Measurements from ENCODE around the gene ZFAND5.

The ZFAND5 gene

DNA sequence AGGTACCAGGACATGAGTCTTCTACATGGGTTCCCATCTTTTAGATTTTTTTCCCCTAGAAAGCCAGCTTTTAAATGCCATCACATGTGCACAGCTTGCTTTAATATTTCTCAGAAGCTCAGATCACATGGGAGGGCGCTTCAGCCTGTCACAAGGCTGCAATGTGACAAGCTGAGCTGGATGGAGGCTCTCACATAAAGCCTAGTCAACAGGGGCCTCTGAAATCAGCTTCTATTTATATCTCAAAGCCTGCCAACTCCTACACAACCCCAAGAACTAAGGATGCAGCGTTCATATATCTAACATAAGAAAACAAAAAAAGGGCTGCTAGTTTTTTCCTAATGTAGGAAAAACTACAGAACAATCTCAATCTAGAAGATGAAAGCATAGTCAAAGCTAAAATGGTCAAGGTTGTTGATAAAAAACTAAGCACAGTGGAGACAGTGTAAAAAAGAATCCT, 2.3 kb downstream of the ZFAND5 start:
- FAIRE-seq: no peak

DNA sequence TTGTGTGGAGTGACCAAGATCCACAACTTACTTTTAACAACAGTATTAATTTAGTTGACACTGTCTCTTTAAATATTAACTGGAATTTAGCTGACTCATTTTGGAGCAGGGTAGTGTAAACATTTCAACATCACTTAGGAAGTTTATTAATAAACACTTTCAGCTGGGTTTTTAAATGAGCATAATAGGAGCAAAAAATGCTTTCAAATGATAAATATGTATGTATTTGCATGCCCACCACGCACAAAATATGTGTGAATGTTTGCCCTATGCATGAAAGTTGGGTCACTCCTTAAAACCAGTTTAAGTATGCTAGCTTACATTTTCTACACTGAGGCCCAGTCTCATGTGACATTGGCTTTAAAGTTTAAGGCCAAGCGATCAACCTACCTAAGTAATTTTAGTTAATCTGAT, 2.9 kb downstream of the ZFAND5 start:
- FAIRE-seq: no peak

DNA sequence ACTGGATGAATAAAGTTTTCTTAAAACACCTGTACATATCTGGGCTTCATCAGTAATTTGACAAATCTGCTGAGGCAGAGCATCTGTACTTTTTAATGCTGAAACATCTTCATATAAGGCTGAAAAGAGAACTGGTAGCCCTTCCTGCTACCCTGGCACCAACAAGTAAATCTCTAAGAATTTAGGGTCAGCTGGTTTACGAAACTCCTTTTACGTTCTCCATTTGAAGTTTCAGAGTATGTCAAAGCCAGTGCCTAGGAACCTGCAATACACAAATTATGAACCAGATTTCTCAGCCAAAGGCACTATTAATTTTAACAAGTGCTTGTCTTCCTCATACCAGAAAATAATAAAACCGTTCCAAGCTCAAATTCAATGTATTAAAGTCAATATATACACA, 3.8 kb downstream of the ZFAND5 start:
- no peak for FAIRE-seq

- no peak for FAIRE-seq
Observed at GRCh38 chr9:72360324-72360723, 4.7 kb downstream of the ZFAND5 start.

GRCh38 chr9:72356041-72356582, 8.9 kb downstream of the ZFAND5 start:
- FAIRE-seq: no peak

DNA sequence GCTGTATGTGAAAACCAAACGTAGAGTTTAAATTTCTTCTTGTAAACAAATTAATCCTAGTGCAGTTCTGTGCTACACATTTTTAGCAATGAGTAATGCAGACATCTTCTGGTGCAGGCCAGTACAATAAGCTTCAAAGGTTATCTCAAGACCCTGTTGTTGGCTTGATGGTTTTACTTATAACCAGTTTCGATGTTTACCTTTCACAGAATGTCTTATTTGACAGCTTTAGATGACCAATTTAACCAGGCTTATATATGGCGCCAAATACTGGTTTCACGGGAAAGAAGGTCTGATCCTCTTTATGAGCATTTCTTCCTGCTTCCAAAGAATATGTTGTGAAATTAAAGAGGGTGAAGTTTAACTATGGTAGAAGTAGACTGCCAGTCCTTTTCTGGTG, 9.9 kb downstream of the ZFAND5 start:
- FAIRE-seq: no peak

GRCh38 chr9:72354704-72355103, 10.3 kb downstream of the ZFAND5 start:
- FAIRE-seq: no peak

DNA sequence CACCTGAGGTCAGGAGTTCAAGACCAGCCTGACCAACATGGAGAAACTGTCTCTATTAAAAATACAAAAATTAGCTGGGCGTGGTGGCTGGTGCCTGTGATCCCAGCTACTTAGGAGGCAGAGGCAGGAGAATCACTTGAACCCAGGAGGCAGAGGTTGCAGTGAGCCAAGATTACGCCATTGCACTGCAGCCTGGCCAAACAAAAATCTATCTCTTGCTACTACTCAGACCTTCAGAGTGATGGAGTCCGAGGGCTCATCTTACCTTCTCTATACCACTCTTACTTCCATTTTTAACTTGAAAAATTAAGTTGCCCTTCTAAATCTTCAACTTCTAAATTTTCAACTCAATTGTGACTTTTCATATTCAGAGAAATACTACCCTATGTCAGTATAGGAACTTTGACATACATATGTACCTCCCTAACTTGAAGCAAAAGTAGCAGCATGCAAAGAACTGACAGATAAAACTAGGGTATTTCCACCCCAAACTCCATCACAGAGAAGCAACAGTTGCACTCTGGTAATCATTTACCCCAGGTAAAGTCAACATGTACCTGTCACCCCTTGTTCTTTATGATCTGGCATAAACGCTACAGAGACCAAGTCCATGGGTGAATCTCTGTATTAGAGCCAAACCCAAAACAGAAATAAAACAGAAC, 11.4 kb downstream of the ZFAND5 start:
- no peak for FAIRE-seq

DNA sequence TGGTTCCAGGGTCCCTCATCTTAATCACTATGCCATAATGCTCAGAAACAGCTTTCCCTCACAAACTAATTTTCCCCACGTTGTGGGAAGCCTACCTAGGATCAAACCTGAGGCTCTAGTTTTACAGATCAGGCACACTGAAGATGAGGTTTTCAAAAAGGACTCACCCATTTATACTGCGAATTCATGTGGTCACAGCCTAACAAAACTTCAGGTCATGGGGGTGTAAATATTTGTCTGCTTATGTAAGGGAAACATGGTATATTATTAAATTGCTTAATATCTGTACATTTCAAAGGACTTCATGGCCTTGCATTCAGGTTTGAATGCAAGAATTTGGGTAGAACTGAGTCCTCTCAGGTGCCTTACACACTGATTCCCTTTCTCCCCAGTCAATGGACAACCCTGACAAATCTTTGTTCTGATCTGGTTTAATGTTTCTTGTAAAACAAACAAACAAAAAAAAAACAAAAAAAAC, 12.1 kb downstream of the ZFAND5 start:
- no peak for FAIRE-seq

DNA sequence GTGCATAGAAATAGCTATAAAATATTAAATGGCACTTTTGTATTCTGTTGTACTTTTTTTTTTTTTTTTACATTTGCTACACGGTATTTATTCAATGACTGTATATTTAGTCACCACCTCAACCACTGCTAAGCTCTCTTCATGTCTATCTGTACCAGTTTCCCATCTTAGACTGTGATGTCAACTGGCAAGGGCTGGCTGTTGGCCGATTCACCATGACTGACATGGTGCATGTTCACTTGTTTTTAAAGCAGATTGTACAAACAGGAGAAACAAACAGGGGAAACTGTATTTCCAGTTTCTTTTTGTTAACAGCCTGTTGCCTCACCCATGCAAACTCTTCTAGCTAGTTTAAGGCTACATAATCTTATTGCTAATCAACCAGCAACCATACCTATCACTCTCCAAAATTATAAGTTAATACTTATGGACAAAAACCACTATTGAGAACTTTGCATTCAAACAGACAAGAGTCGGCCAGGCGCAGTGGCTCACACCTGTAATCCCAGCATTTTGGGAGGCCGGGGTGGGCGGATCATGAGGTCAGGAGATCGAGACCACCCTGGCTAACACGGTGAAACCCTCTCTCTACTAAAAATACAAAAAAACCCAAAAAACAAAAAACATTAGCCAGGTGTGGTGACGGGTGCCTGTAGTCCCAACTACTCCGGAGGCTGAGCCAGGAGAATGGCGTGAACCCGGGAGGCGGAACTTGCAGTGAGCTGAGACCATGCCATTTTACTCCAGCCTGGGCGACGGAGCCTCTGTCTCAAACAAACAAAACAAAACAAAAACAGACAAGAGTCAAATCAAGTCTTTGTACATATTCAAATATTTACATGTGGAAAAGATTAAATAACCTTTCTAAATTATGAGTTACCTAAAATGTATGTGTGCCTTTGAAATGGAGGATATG, 13.2 kb downstream of the ZFAND5 start:
- no peak for FAIRE-seq

- FAIRE-seq: no peak
Observed at GRCh38 chr9:72349911-72350310, 15.1 kb downstream of the ZFAND5 start.

GRCh38 chr9:72349240-72349639, 15.8 kb downstream of the ZFAND5 start:
- FAIRE-seq: no peak

- FAIRE-seq: no peak
Observed at GRCh38 chr9:72346333-72346732, 18.7 kb downstream of the ZFAND5 start.

GRCh38 chr9:72338631-72339030, 26.4 kb downstream of the ZFAND5 start:
- FAIRE-seq: no peak

DNA sequence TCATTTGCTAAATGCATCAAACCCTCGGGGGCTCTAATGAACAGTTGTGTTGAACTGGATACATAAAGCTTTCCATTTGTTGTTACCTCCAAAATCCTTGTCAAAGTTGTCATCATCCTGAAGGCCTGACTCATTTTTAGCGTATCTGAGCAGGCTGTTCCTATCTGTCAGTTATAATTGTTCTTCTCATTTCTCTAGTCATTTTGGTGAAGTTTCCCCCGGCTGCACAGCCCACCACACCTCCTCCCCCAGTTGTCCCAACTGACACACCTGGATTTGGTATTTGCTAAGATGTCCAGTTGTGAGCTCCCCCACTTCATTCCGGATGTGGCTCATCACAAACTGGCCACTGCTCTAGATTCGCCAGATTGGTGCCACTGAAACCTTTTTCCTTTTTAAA, 27.7 kb downstream of the ZFAND5 start:
- FAIRE-seq: no peak

DNA sequence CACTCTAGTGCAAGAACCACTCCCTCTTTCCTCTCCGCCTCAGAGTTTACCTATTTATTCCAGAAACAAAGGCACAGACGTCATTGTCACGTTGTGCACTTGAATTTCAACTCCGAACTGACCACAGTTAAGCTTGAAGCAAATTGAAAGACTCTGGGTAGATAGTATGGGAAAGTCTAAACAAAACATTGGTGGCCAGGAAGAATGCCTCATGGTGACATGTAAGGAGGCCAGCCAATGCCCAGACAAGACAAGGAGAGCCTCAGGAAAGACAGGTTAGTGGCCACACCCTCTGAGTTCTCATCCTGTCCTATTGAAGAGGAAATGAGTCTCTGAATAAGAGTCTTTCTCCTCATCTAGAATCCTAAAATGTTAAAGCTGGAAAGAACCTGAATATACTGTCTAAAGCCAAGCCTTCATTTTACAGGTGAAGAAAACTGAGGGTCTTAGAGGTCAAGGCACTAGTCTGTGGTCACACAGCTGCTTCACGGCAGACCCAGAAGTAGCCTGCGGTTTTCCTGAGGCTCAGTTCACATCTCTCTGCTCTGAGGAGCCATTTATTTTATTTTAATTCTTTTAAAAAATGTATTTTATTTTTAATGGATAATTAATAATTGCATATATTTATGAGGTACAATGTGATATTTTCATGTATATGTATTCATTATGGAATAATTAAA, 30.2 kb downstream of the ZFAND5 start:
- no peak for FAIRE-seq

- FAIRE-seq: no peak
Observed at GRCh38 chr9:72333709-72334108, 31.3 kb downstream of the ZFAND5 start.

DNA sequence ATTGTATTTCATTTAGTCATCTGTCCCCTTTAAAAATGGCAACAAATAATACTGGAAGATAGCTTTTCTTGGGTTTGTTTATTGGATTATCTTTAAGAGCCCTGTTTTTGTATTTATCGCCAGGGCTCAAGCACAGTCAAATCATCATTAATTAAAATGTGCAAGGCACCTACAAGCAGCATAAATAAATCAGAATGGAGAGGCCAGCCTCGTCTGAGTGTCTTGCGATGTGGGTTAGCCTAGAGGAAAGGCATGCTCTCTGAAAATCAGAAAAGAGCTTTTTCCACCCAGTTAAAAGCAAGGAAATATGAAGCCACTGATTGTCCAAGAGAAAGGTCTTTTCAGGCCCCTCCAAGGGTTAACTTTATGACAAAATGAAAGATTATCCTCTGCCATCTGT, 31.8 kb downstream of the ZFAND5 start:
- FAIRE-seq: no peak

GRCh38 chr9:72332351-72332750, 32.7 kb downstream of the ZFAND5 start:
- no peak for FAIRE-seq

DNA sequence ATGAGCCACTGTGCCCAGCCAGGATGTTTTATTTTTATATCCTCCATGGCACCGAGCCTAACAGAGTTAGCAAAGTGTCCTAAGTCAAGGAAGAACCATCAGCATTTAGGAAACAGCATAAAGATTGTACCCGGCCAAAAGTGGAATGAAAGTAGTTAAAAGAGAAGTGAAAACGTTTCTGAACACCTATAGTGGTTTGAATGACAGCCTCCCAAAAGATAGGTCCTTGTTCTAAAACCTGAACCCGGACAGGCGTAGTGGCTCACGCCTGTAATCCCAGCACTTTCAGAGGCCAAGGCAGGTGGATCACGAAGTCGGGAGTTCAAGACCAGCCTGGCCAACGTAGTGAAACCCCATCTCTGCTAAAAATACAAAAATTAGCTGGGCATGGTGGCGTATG, 37.4 kb downstream of the ZFAND5 start:
- FAIRE-seq: no peak

DNA sequence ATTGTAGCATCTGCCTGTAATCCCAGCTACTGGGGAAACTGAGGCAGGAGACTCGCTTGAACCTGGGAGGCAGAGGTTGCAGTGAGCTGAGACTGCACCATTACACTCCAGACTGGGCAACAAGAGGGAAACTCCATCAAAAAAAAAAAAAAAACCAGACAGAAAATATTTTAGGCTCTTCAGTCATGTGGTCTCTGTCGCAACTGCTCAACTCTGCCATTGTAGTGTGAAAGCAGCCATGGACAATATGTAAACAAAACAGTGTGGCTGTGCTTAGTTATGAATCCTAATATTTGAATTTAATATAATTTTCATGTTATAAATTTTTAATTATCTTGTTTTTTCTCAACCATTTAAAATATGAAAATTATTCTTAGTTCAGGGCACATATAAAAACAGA, 38.4 kb downstream of the ZFAND5 start:
- no peak for FAIRE-seq

DNA sequence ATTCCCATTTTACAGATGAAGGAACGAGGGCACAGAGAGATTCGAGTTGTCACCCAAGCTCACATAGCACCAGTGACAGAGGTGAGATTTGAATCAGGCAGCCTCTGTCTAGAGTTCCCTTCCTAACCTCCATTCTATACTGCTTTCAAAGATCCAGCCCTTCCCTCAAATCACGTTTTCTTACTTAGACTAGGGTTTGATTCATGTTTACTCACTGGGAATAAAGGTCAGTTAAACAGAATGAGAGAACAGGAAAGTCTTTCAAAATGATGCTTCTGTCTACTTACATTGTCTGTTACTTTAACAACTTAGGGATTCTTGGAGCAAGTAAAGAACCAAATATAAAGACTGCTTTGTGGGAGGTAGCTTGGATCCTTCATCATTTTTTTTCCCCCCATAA, 40.0 kb downstream of the ZFAND5 start:
- FAIRE-seq: no peak

- no peak for FAIRE-seq
Observed at GRCh38 chr9:72322678-72323077, 42.3 kb downstream of the ZFAND5 start.

All from A204.1 (cell line).